HCT116 (cell line): ENCODE measurements around the gene IGSF5. TPM values are rescaled to one million over a fixed set of nuclear protein-coding genes. Genes with fewer than 3 reads are reported as not detected.

Experiments
- ATAC-seq: fragments of 200-7000 bp; cut with Tn5 transposase; 2 replicates; pipeline ENCODE4 v1.9.1; 2020; ENCODE audit warnings: mild to moderate bottlenecking, moderate library complexity
- BruUV-seq: library from RNA; stranded (reverse); fragments of 400-500 nt; replicated peaks from 2 replicates; lab custom pipeline; 2021; lab: Mats Ljungman, UMichigan
- CTCF ChIA-PET: fragments of 300-600 bp; sonication (Branson Sonifier 250); formaldehyde crosslinking; loops from one replicate; lab custom pipeline; 2021; ENCODE audit warnings: antibody characterized with exemption; lab: Charles Lee
- POLR2A ChIA-PET: fragments of 300-600, 350-600 bp; sonication (Branson Sonifier 250); formaldehyde crosslinking; loops from one replicate; lab custom pipeline; 2021; ENCODE audit warnings: antibody characterized with exemption; lab: Charles Lee
- RAD21 ChIA-PET, 2 experiments: fragments of 300-600 bp; sonication (Branson Sonifier 250); formaldehyde crosslinking; loops; one replicate each; lab custom pipeline; 2023; ENCODE audit warnings: low total read pairs in 2 of 2; ENCODE audit not compliant: uncharacterized antibody in 2 of 2, unreplicated experiment in 2 of 2, low non-redundant PET in 1 of 2; lab: Charles Lee
- DNase-seq: peaks from one replicate; pipeline ENCODE4 v3.0.0-alpha.2; 2010; ENCODE audit warnings: low read depth, low spot score
- H2AFZ ChIP-seq: fragments of 200-600 bp; shearing (Covaris generic), sonication (generic); 2 replicates; pipeline ENCODE4 v1.6.1; 2017; ENCODE audit warnings: low read depth, mixed run types, mixed read lengths, antibody characterized with exemption, low read length; ENCODE audit not compliant: poor library complexity, severe bottlenecking
- H3K27ac ChIP-seq: 2 replicates; pipeline ENCODE4 v1.5.1; 2012; ENCODE audit warnings: low read depth, low read length
- H3K27me3 ChIP-seq: fragments of 200-600 bp; sonication (generic); 2 replicates; pipeline ENCODE4 v1.6.1; 2016; ENCODE audit warnings: mixed run types, low read length, mixed read lengths; ENCODE audit not compliant: insufficient read depth
- H3K36me3 ChIP-seq, 2 experiments: fragments of 200-500 bp in 1 of 2; fragments of 200-600 bp in 1 of 2; sonication (Bioruptor generic) in 1 of 2; sonication (generic) in 1 of 2; 2 replicates each; pipeline versions ENCODE4 v1.5.1 to v1.6.1; 2014 to 2016; ENCODE audit warnings: low read length in 2 of 2, inconsistent platforms in 1 of 2, mixed read lengths in 1 of 2, mixed run types in 1 of 2; ENCODE audit not compliant: insufficient read depth in 2 of 2, control insufficient read depth in 1 of 2
- H3K4me1 ChIP-seq, 2 experiments: fragments of 200-600 bp in 1 of 2; sonication (generic) in 1 of 2; 2 replicates each; pipeline versions ENCODE4 v1.5.1 to v1.6.1; 2012 to 2017; ENCODE audit warnings: low read length in 2 of 2, inconsistent platforms in 1 of 2, mild to moderate bottlenecking in 1 of 2, mixed read lengths in 1 of 2, mixed run types in 1 of 2, moderate library complexity in 1 of 2; ENCODE audit not compliant: insufficient read depth in 2 of 2, control insufficient read depth in 1 of 2
- H3K4me2 ChIP-seq: fragments of 200-600 bp; sonication (generic); 2 replicates; pipeline ENCODE4 v1.6.1; 2017; ENCODE audit warnings: mixed run types, low read length, mixed read lengths
- H3K4me3 ChIP-seq, 2 experiments: fragments of 200-600 bp in 1 of 2; sonication (generic) in 1 of 2; replicated peaks in 1 of 2; 2 replicates each; pipeline ENCODE4 v1.5.1; 2011 to 2016; ENCODE audit warnings: low read length in 2 of 2, control low read depth in 1 of 2, low read depth in 1 of 2, mild to moderate bottlenecking in 1 of 2, mixed read lengths in 1 of 2, mixed run types in 1 of 2
- H3K79me2 ChIP-seq: fragments of 200-600 bp; sonication (generic); 2 replicates; pipeline ENCODE4 v1.6.1; 2017; ENCODE audit warnings: mild to moderate bottlenecking, mixed run types, low read length, moderate library complexity, mixed read lengths; ENCODE audit not compliant: insufficient read depth
- H3K9ac ChIP-seq: fragments of 200-600 bp; sonication (generic); 2 replicates; pipeline ENCODE4 v1.6.1; 2016; ENCODE audit warnings: low read length, mixed read lengths
- H3K9me2 ChIP-seq: fragments of 200-600 bp; sonication (generic), shearing (Covaris generic); 2 replicates; pipeline ENCODE4 v1.6.1; 2017; ENCODE audit warnings: mixed run types, mild to moderate bottlenecking, moderate library complexity; ENCODE audit not compliant: insufficient read depth
- H3K9me3 ChIP-seq, 2 experiments: fragments of 200-500 bp in 1 of 2; fragments of 200-600 bp in 1 of 2; sonication (Bioruptor generic) in 1 of 2; sonication (generic) in 1 of 2; 2 replicates each; pipeline ENCODE4 v1.6.1; 2014 to 2017; ENCODE audit warnings: low read length in 2 of 2, mixed read lengths in 2 of 2, inconsistent platforms in 1 of 2, low read depth in 1 of 2, mild to moderate bottlenecking in 1 of 2, mixed run types in 1 of 2, moderate library complexity in 1 of 2; ENCODE audit not compliant: control insufficient read depth in 1 of 2, insufficient read depth in 1 of 2
- H4K20me1 ChIP-seq: fragments of 200-600 bp; sonication (generic), shearing (Covaris generic); 2 replicates; pipeline ENCODE4 v1.6.1; 2017; ENCODE audit warnings: mixed run types, mild to moderate bottlenecking, moderate library complexity; ENCODE audit not compliant: insufficient read depth
- EZH2 ChIP-seq: fragments of 200-600 bp; sonication (generic); IDR thresholded peaks from 2 replicates; pipeline ENCODE4 v1.6.1; 2017; ENCODE audit warnings: antibody characterized with exemption, mixed run types
- JUND ChIP-seq: IDR thresholded peaks from 2 replicates; pipeline ENCODE4 v1.6.1; 2012
- SIN3A ChIP-seq: IDR thresholded peaks from 2 replicates; pipeline ENCODE4 v1.6.1; 2012; ENCODE audit warnings: low read depth
- ZBTB33 ChIP-seq: IDR thresholded peaks from 2 replicates; pipeline ENCODE4 v1.6.1; 2011; ENCODE audit warnings: mild to moderate bottlenecking, low read length, moderate library complexity; ENCODE audit not compliant: insufficient replicate concordance; ENCODE audit errors: extremely low read depth
- ZFX ChIP-seq: fragments of 450-650 bp; IDR thresholded peaks from 2 replicates; pipeline ENCODE4 v1.6.1; 2017
- intact Hi-C: fragments of 100-400 bp; cut with micrococcal nuclease; formaldehyde crosslinking; loops from 2 replicates; pipeline ENCODE4 v1.10.0; 2022
- total RNA-seq: library from RNA; stranded (reverse); gene quantifications from one replicate; pipeline ENCODE4 v1.2.1, GENCODE V29; 2021; ENCODE audit not compliant: unreplicated experiment

IGSF5 gene
- total RNA-seq, 1 experiment from 2014 or later = not detected

GRCh38 chr21:39845571-39846130 is 100.7 kb downstream of the IGSF5 start (continued):
- TF ChIP-seq ZBTB33 (no peak), ZFX (no peak), EZH2 (no peak), SIN3A (no peak)
- TF ChIP-seq, all 23 proteins: peak for 0

GRCh38 chr21:39847877-39848276 is 102.9 kb downstream of the IGSF5 start:
- Histone ChIP-seq H3K27ac (no peak overlapping the region), H4K20me1 (no peaks in the 10 kb centered on the region), H3K4me3 (no peak overlapping the region), H3K9me3 (peaks cover 0 to 4% of the 10 kb centered on the region in 2 experiments; a peak in 1 of 4 replicates), H3K36me3 (no peaks in the 10 kb centered on the region)
- POLR2A ChIA-PET = no interaction called here
- RAD21 ChIA-PET = no interaction called here
- no peak for DNase-seq
- no peak for TF ChIP-seq ZBTB33
- TF ChIP-seq JUND = no peak
- TF ChIP-seq, all 23 proteins: peak for 0
- no TSS peak for BruUV-seq
- no peaks in the 10 kb centered on the region; a peak in 1 of 4 replicates for H3K4me1 ChIP-seq
- H3K27me3 ChIP-seq = no peaks in the 10 kb centered on the region
- intact Hi-C loops = no loop called here
- H3K4me2 ChIP-seq = no peak overlapping the region
- no peak overlapping the region for H2AFZ ChIP-seq
- no peak overlapping the region for H3K9ac ChIP-seq
- no peak for ATAC-seq
- CTCF ChIA-PET = no interaction called here
- no peaks in the 10 kb centered on the region for H3K79me2 ChIP-seq
- H3K9me2 ChIP-seq = no peaks in the 10 kb centered on the region
